ENCODE results near the gene OBSCN. TPM values are rescaled to one million over a fixed set of nuclear protein-coding genes. Genes with fewer than 3 reads are reported as not detected.
A peak's percentile ranks its signal among the peaks of the same experiment; 100 is the strongest.

OBSCN gene
- total RNA-seq, 1 donor from 2014 or later, result 28.6 TPM

GRCh38 chr1:228210076-228210651 is 2.3 kb downstream of the OBSCN start:
- no peaks in the 10 kb centered on the region for H3K9me3 ChIP-seq
- H3K4me1 ChIP-seq, result peaks cover 8 to 14% of the 10 kb centered on the region in 2 donors
- no peak for DNase-seq (ENCODE audit: low spot score in 2 of 2)
- no peak overlapping the region for H3K4me3 ChIP-seq
- no peak for TF ChIP-seq CTCF (IDR thresholded peaks at IDR 0.05)
- no peak overlapping the region for H3K27ac ChIP-seq
- intact Hi-C loops (cut with DNase I), result loop anchor here (5.0 to 10.0 kb wide), 2 partner anchors 67 to 195 kb away; partner anchors contain the start of gene TRIM11
- no peaks in the 10 kb centered on the region for H3K27me3 ChIP-seq
- H3K36me3 ChIP-seq, result no peaks in the 10 kb centered on the region

GRCh38 chr1:228210712-228211530 is 3.1 kb downstream of the OBSCN start:
- no peaks in the 10 kb centered on the region for H3K9me3 ChIP-seq
- TF ChIP-seq CTCF (IDR thresholded peaks at IDR 0.05), result no peak

GRCh38 chr1:228211531-228212414 is 3.9 kb downstream of the OBSCN start:
- Histone ChIP-seq H3K27me3 (no peaks in the 10 kb centered on the region), H3K27ac (no peak overlapping the region), H3K4me1 (peaks cover 8 to 14% of the 10 kb centered on the region in 2 donors), H3K36me3 (no peaks in the 10 kb centered on the region), H3K9me3 (no peaks in the 10 kb centered on the region), H3K4me3 (no peak overlapping the region)
- DNase-seq (ENCODE audit: low spot score in 2 of 2), result no peak
- intact Hi-C loops (cut with DNase I), result loop anchor here (2.0 to 10.0 kb wide), 3 partner anchors 66 to 305 kb away; partner anchors contain the start of gene TRIM11
- TF ChIP-seq CTCF (IDR thresholded peaks at IDR 0.05), result no peak

More at GRCh38 chr1:228210712-228211530, 3.1 kb downstream of the OBSCN start:
- Histone ChIP-seq H3K4me3 (no peak overlapping the region), H3K36me3 (no peaks in the 10 kb centered on the region), H3K4me1 (peaks cover 8 to 14% of the 10 kb centered on the region in 2 donors), H3K27me3 (no peaks in the 10 kb centered on the region), H3K27ac (no peak overlapping the region)
- DNase-seq (ENCODE audit: low spot score in 2 of 2), result no peak
- intact Hi-C loops (cut with DNase I), result loop anchor here (5.0 to 10.0 kb wide), 2 partner anchors 66 to 194 kb away; partner anchors contain the start of gene TRIM11

GRCh38 chr1:228212415-228212965 is 4.6 kb downstream of the OBSCN start:
- intact Hi-C loops (cut with DNase I), result loop anchor here (2.0 to 10.0 kb wide), 3 partner anchors 65 to 304 kb away; partner anchors contain the start of gene TRIM11
- Histone ChIP-seq H3K27me3 (no peaks in the 10 kb centered on the region), H3K36me3 (no peaks in the 10 kb centered on the region), H3K27ac (no peak overlapping the region), H3K4me3 (peak overlapping the region; percentile 48 to 73), H3K4me1 (peaks cover 8 to 14% of the 10 kb centered on the region in 2 donors), H3K9me3 (no peaks in the 10 kb centered on the region)
- no peak for TF ChIP-seq CTCF (IDR thresholded peaks at IDR 0.05)
- DNase-seq (ENCODE audit: low spot score in 2 of 2), result no peak
